GM18505 (cell line): ENCODE measurements around the gene UBC.
"Not testable (repeated sequence)": the region's sequence is repeated elsewhere in the genome, so short reads cannot be mapped to it uniquely, and the experiment has no call there.

ENCODE experiments used
- ATAC-seq: cut with Tn5 transposase; IDR thresholded peaks from one replicate; pipeline ENCODE4 v1.9.1; 2021; ENCODE audit not compliant: unreplicated experiment
- POLR2A ChIP-seq: IDR thresholded peaks from 4 replicates; pipeline ENCODE4 v1.6.1; 2011; ENCODE audit warnings: borderline replicate concordance; ENCODE audit not compliant: insufficient read depth, insufficient read length; ENCODE audit errors: extremely low read depth

The UBC gene

DNA sequence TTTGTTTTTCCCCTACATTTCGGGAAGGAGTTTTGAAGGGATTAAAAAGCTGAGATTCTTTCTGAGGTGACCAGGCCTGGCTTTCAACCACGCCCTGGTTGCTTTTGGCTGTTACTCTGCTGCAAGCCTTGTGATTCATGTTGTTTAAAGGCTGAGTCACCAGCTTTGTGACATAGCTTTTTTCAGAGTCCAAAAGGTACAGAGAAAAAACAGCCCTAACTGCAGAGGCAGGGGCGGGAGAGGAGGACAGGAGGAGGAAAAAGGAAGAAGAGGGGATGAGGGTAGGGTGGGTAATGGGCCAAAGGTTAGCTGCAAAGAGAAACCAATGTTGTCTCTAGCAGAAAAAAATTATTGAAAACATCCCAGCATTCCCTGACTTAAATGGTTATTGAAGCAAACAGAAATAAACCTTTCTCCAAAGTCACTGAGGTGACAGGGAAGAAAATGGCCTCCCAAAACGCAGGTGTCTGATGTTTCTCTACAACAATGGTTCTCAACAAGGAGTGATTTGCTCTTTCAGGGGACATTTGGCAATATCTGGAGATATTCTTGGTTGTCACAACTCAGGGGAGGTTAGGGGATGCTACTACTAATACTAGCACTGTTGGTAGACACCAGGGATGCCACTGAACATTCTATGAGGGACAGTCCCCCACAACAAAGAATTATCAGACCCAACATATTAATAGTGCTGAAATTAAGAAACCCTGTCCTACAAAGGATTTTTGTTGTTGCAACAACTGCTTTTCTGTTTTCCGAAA, 2.1 kb upstream of the UBC start:
- ATAC-seq = no peak
- TF ChIP-seq POLR2A = peak; percentile 27

- peak; percentile 3 for ATAC-seq
- TF ChIP-seq POLR2A = no peak
These were observed 1.1 kb upstream of the UBC start for GRCh38 chr12:124915239-124916236.

GRCh38 chr12:124913474-124914391, 717 bp downstream of the UBC start:
- no peak for ATAC-seq
- TF ChIP-seq POLR2A = no peak

- ATAC-seq = not testable (repeated sequence)
These were observed 1.7 kb downstream of the UBC start for GRCh38 chr12:124912529-124913287.

- ATAC-seq = not testable (repeated sequence)
These were observed 2.9 kb downstream of the UBC start for GRCh38 chr12:124911521-124911920.

DNA sequence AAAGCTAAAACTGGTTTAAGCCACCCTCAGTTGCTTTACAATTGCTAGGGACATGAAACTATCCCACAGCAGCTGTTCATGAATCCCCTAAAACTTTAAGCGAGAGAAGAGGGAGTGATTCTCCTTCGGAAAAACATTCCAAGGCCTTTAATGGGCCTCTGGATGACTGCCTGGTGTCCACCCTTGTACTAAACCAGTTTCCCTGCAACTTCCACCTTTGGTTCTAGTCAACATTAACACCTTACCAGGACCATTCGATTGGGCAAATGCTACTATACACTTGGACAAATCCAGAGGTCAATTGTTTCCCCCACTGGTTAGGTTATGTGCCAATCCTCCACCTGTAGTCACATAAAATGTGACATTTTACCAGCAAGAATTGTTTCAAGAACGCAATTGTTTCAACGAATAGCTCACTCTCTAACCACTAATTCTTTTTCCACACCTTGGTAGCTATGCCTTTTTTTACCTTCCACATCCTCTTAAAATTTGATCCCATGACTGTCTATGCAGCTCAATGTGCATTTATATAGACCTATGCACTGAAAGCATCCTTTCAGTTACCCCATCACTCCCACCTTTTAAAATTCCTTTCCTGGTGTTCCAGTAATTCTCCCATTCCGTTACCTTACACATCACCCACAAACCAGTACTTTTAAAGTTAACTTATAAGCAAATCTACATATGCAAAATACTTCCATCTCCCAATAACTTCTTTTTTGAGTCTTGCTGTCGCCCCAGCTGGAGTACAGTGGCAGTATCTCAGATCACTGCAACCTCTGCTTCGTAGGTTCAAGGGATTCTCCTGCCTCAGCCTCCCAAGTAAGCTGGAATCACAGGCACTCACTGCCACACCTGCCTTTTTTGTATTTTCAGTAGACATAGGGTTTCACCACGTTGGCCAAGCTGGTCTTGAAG, 3.6 kb downstream of the UBC start:
- ATAC-seq = no peak
- peak; percentile 68 for TF ChIP-seq POLR2A

DNA sequence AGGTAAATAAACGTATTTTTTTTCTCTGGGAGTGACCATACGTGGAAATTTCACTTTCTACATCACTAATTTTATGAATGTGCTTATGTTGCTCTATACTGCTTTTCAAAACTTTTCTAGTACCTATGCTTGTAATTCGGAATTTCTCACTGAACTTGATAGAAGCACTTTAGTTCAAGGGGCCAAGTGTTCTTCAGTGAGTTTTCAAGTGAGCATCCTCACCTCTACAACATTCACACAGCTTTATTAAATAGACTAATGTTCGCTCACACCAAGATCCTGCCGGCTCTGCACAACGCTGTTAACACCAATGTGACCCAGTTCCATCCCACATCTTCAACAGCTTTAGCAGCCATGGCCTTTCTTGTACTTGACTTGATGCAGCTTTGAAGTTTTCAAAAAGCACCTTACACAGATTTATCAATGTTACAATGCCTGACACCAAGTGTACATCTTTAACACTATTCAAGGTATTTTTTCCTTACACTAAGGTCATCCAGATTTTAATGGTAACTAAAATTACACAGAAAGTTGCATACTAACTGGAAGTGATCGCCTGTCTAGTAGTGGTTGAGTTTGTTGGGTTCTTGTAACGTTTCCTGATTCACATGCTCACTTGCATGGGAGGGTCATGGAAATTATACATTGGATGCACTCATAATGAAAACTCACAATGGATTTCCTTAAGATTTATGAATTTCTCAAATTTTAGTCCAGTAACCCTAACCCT, 4.5 kb downstream of the UBC start:
- peak; percentile 36 for TF ChIP-seq POLR2A
- ATAC-seq = no peak

DNA sequence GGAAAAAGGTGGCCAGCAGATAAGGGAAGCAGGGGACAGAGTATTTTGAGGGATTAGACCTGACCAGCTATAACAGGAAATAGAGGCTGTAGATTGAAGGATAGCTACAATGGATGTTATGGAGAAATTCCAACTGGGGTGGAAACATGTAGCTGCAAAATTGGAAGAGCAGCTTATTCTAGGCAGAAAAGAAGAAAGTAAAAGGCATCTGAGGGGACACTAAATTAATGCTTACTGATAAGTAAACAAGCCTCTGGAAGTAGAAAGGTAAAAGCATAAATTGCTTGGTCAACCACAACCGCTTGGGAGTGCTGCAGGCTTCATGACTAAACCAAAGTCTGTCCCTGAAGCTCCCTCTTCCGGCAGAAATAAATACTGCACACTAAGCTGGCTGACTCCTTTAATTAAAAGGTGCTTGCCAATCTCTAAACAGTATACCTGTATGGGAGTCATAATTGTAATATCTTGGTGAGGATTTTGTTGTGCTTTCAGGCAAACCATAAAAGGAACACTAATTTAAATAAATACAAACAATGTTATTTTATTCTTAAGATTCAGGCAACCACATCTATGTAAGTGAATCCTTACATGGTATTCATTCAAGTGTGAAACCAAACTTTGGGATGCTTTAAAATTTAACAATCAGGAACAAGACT, 7.7 kb downstream of the UBC start:
- TF ChIP-seq POLR2A = no peak
- peak; percentile 47 for ATAC-seq

DNA sequence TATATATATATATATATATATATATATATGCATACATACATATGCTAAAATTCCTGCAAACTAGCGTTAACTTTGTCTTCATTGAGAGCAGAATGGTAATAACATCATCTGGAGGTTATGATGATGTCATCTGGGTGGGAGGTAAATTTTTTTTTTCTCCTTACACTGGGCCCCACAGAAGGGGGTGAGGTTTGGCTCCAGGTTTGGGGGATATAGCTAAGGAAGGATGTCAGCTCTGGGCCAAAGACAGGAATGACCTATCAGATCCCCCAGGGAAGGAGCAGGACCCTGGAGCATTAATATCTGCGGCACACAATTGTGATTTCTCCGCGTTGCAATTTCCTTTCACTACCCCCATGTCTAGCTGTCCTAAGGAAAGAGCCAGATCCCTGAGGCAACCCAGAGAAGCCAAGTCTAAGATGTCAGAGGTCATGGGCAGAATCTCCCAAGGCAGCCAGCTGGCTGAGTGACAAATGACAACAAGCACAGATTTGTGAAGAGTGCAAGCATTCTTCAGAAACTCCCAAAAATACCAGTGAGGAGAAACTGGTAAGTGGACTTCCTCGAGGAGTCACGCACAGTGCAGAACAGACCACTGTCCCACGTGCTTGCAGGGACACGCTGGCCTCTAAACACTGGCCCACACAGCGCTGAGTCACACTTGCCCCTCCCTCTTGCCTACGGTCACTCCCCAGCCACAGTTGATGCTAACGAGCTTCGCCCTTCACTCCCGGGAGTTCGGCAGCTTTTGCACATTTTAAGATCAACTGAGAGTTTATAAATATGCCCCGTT, 9.9 kb downstream of the UBC start:
- no peak for ATAC-seq

GRCh38 chr12:124902916-124903315, 11.5 kb downstream of the UBC start:
- ATAC-seq = no peak
- TF ChIP-seq POLR2A = no peak

More for the DNA sequence above, 9.9 kb downstream of the UBC start:
- no peak for TF ChIP-seq POLR2A
